B cell (primary cell): ENCODE measurements around the gene CDCA8. TPM values are rescaled to one million over a fixed set of nuclear protein-coding genes. Genes with fewer than 3 reads are reported as not detected.
"Not testable (repeated sequence)": the region's sequence is repeated elsewhere in the genome, so short reads cannot be mapped to it uniquely, and the experiment has no call there.

ENCODE experiments used
- ATAC-seq: fragments of 200-7000 bp; cut with Tn5 transposase; one replicate; pipeline ENCODE4 v1.10.0; 2021; ENCODE audit warnings: low read depth, mild to moderate bottlenecking, moderate number of reproducible peaks, moderate library complexity
- CTCF ChIA-PET: fragments of 350-600 bp; sonication (Branson Sonifier 250); formaldehyde crosslinking; loops from one replicate; lab custom pipeline; 2021; ENCODE audit warnings: antibody characterized with exemption, inconsistent platforms; lab: Charles Lee
- POLR2A ChIA-PET: fragments of 350-600 bp; sonication (Branson Sonifier 250); formaldehyde crosslinking; loops from one replicate; lab custom pipeline; 2021; ENCODE audit warnings: antibody characterized with exemption; lab: Charles Lee
- DNase-seq: peaks from one replicate; pipeline ENCODE4 v3.0.0; 2013
- H2AFZ ChIP-seq: 2 replicates; pipeline ENCODE4 v1.6.1; 2012; ENCODE audit warnings: mild to moderate bottlenecking, low read depth, low read length; ENCODE audit not compliant: insufficient read depth, poor library complexity, severe bottlenecking
- H3K27ac ChIP-seq, 2 donors: 1 replicate in 1 of 2; 2 replicates in 1 of 2; pipeline ENCODE4 v1.5.1; 2012 to 2013; ENCODE audit warnings: low read length in 2 of 2, mild to moderate bottlenecking in 2 of 2, moderate library complexity in 1 of 2
- H3K27me3 ChIP-seq, 4 experiments: fragments of 200-600 bp in 1 of 4; sonication (generic) in 1 of 4; replicated peaks in 1 of 4; 1 replicate in 2 of 4; 2 replicates in 2 of 4; pipeline versions ENCODE4 v1.6.1 to v1.7.0; 2013 to 2016; ENCODE audit warnings: low read length in 3 of 4, mild to moderate bottlenecking in 2 of 4, mixed read lengths in 1 of 4, moderate library complexity in 1 of 4; ENCODE audit not compliant: insufficient read depth in 4 of 4, control insufficient read depth in 3 of 4; ENCODE audit errors: control extremely low read depth in 1 of 4
- H3K36me3 ChIP-seq, 2 experiments: replicated peaks in 1 of 2; 1 replicate in 1 of 2; 2 replicates in 1 of 2; pipeline versions ENCODE4 v1.6.1 to v1.7.1; 2013; ENCODE audit warnings: low read length in 1 of 2; ENCODE audit not compliant: insufficient read depth in 2 of 2, control insufficient read depth in 1 of 2; ENCODE audit errors: control extremely low read depth in 1 of 2, extremely low read depth in 1 of 2
- H3K4me1 ChIP-seq, 2 donors: fragments of 200-600 bp in 1 of 2; sonication (generic) in 1 of 2; 1 replicate in 1 of 2; 2 replicates in 1 of 2; pipeline versions ENCODE4 v1.5.1 to v1.6.1; 2013 to 2017; ENCODE audit warnings: low read length in 2 of 2; ENCODE audit not compliant: control insufficient read depth in 2 of 2, insufficient read depth in 2 of 2
- H3K4me2 ChIP-seq: replicated peaks from 2 replicates; pipeline ENCODE3; 2012; ENCODE audit warnings: mild to moderate bottlenecking, low read depth, low read length; ENCODE audit not compliant: poor library complexity, severe bottlenecking
- H3K4me3 ChIP-seq, 5 experiments: fragments of 200-600 bp in 1 of 5; sonication (generic) in 1 of 5; 1 replicate in 3 of 5; 2 replicates in 2 of 5; pipeline versions ENCODE4 v1.5.1 to v1.7.0; 2011 to 2016; ENCODE audit warnings: low read length in 4 of 5, mild to moderate bottlenecking in 4 of 5, low read depth in 2 of 5, control low read depth in 1 of 5, moderate library complexity in 1 of 5; ENCODE audit not compliant: insufficient read depth in 1 of 5; ENCODE audit errors: control extremely low read depth in 1 of 5, extremely low read depth in 1 of 5
- H3K79me2 ChIP-seq: fragments of 200-600 bp; sonication (generic); one replicate; pipeline ENCODE4 v1.6.0; 2016; ENCODE audit warnings: low read length; ENCODE audit not compliant: control insufficient read depth, insufficient read depth
- H3K9ac ChIP-seq: fragments of 200-600 bp; sonication (generic); 2 replicates; pipeline ENCODE4 v1.6.1; 2017; ENCODE audit warnings: mild to moderate bottlenecking, low read length, moderate library complexity
- H3K9me3 ChIP-seq, 3 donors: one replicate each; pipeline versions ENCODE4 v1.6.1 to v1.7.1; 2013; ENCODE audit warnings: low read length in 2 of 3; ENCODE audit not compliant: control insufficient read depth in 2 of 3, insufficient read depth in 1 of 3; ENCODE audit errors: control extremely low read depth in 1 of 3
- H4K20me1 ChIP-seq: 2 replicates; pipeline ENCODE4 v1.6.0; 2012; ENCODE audit warnings: mild to moderate bottlenecking, low read length; ENCODE audit not compliant: insufficient read depth, control insufficient read depth, poor library complexity, severe bottlenecking
- H3K27ac Mint-ChIP-seq: one replicate; pipeline ENCODE4 v1.8.0; 2021; ENCODE audit warnings: mixed read lengths
- H3K27me3 Mint-ChIP-seq: one replicate; pipeline ENCODE4 v1.8.0; 2021; ENCODE audit warnings: mixed read lengths
- H3K4me1 Mint-ChIP-seq: one replicate; pipeline ENCODE4 v1.8.0; 2021; ENCODE audit warnings: mixed read lengths
- H3K4me3 Mint-ChIP-seq: one replicate; pipeline ENCODE4 v1.8.0; 2021; ENCODE audit warnings: mixed read lengths
- H3K9me3 Mint-ChIP-seq: one replicate; pipeline ENCODE4 v1.8.0; 2022; ENCODE audit warnings: mixed read lengths; ENCODE audit not compliant: insufficient read depth
- EZH2 ChIP-seq: IDR thresholded peaks from 2 replicates; pipeline ENCODE4 v1.6.1; 2012; ENCODE audit warnings: borderline replicate concordance, low read depth, mild to moderate bottlenecking, moderate library complexity, low read length; ENCODE audit not compliant: insufficient read depth, poor library complexity, severe bottlenecking
- WGBS: methylation state at CpG from one replicate; pipeline ENCODE4 v1.1.5; 2013; ENCODE audit warnings: missing lambda C conversion rate; ENCODE audit not compliant: insufficient coverage; 5-methylcytosine and 5-hydroxymethylcytosine counted together
- intact Hi-C: fragments of 100-400 bp; cut with micrococcal nuclease; formaldehyde crosslinking; loops from one replicate; pipeline ENCODE4 v1.10.0; 2022
- polyA plus RNA-seq: library from polyadenylated mRNA; depleted of rRNA; stranded (reverse); fragments of >200 nt; gene quantifications from 2 replicates; pipeline ENCODE4 v1.2.3, GENCODE V29; 2012
- total RNA-seq, 2 donors: library from RNA; stranded (reverse); fragments of 120-200 nt in 1 of 2; gene quantifications; 1 replicate in 1 of 2; 2 replicates in 1 of 2; pipeline versions ENCODE4 v1.2.3 to v1.2.4, GENCODE V29; 2013 to 2022
- TF ChIP-seq, protein P1 (sequence below): fragments of 200-600 bp; IDR thresholded peaks from one replicate; pipeline ENCODE4 v1.8.0; 2022; ENCODE audit warnings: antibody characterized with exemption, mild to moderate bottlenecking

Gene CDCA8
- total and polyA plus RNA-seq, 2 donors (not counting 1 experiment from before 2014, with no cell fraction given): 1.3 to 1.6 TPM

DNA sequence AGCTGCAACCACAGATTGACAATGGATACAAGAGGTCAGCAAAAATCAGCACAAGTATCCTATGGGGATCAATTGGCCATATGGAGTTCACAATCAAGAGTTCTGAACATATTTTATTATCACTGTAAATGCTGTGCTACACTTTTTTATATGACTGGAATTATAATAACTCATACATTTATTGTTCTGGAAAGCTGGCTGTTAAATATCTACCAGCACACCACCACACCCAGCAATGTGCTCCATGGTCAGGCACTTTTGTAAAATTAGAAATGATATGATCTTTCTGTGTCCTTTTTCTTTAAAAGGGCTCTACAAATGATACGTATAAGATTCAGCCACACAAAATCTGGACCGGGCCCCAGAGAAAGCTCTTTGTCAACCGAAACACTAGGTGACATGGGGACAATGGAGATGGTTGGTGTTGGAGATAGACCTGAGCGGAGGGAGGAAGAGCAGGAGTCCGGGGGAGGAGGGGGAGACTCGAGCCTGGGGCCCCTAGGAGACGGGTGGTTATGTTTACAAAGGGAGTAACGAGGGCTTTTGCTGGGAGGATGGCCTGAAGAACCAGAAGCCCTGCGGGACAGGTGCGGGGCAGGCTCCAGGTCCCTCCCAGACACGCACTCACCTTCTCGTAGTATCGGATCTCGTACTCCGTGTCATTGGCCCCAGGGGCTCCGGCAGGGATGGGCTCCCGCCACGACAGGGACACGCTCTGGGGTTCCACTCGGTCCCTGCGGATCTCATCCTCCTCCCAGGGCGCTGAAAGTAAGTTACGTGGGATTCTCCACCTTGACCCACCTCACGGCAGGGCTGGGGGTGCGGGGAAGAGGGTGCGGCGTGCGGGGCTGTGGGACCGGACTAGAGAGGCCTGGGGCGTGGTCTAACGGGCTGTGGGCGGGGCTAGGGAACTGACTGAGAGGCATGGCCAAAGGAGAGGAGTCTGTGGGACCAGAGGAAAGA, 42.6 kb downstream of the CDCA8 start:
- no peaks in the 10 kb centered on the region for H3K4me1 ChIP-seq
- CTCF ChIA-PET: no interaction called here
- H3K9me3 ChIP-seq: peaks cover 0 to 3% (median 0%) of the 10 kb centered on the region in 3 donors
- WGBS: 46% methylated on average over 21 of the region's 32 CpGs
- Mint-ChIP-seq H3K4me1 (no peaks in the 10 kb centered on the region), H3K27ac (no peak overlapping the region), H3K27me3 (peaks cover 54% of the 10 kb centered on the region), H3K9me3 (no peaks in the 10 kb centered on the region), H3K4me3 (no peak overlapping the region)
- no peak overlapping the region for H2AFZ ChIP-seq
- no peak overlapping the region for H3K9ac ChIP-seq
- TF ChIP-seq, protein P1, sequence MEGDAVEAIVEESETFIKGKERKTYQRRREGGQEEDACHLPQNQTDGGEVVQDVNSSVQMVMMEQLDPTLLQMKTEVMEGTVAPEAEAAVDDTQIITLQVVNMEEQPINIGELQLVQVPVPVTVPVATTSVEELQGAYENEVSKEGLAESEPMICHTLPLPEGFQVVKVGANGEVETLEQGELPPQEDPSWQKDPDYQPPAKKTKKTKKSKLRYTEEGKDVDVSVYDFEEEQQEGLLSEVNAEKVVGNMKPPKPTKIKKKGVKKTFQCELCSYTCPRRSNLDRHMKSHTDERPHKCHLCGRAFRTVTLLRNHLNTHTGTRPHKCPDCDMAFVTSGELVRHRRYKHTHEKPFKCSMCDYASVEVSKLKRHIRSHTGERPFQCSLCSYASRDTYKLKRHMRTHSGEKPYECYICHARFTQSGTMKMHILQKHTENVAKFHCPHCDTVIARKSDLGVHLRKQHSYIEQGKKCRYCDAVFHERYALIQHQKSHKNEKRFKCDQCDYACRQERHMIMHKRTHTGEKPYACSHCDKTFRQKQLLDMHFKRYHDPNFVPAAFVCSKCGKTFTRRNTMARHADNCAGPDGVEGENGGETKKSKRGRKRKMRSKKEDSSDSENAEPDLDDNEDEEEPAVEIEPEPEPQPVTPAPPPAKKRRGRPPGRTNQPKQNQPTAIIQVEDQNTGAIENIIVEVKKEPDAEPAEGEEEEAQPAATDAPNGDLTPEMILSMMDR: no peak
- no peak for TF ChIP-seq EZH2
- H3K4me3 ChIP-seq: no peak overlapping the region
- POLR2A ChIA-PET: no interaction called here
- intact Hi-C loops: no loop called here
- H3K27me3 ChIP-seq: peaks cover 0 to 19% (median 12%) of the 10 kb centered on the region in 4 experiments
- H3K36me3 ChIP-seq: no peaks in the 10 kb centered on the region
- no peak for ATAC-seq
- H3K27ac ChIP-seq: no peak overlapping the region
- no peak overlapping the region for H3K4me2 ChIP-seq
- H3K79me2 ChIP-seq: no peaks in the 10 kb centered on the region
- DNase-seq: no peak
- no peaks in the 10 kb centered on the region for H4K20me1 ChIP-seq

- intact Hi-C loops, H3K36me3 ChIP-seq, ATAC-seq, CTCF ChIA-PET, H3K4me1 ChIP-seq, H3K4me3 Mint-ChIP-seq, H3K4me3 ChIP-seq, H3K9me3 Mint-ChIP-seq, H4K20me1 ChIP-seq, H3K9me3 ChIP-seq, H3K79me2 ChIP-seq, POLR2A ChIA-PET, H3K27ac ChIP-seq, DNase-seq, H3K27ac Mint-ChIP-seq, H3K4me2 ChIP-seq, H2AFZ ChIP-seq, H3K9ac ChIP-seq, H3K4me1 Mint-ChIP-seq: not testable (repeated sequence)
- H3K27me3 Mint-ChIP-seq: peaks cover 64% of the 10 kb centered on the region
- H3K27me3 ChIP-seq: peaks cover 0 to 36% (median 18%) of the 10 kb centered on the region in 4 experiments
- WGBS: 94% methylated on average over 5 of the region's 7 CpGs
These were observed 45.7 kb downstream of the CDCA8 start for GRCh38 chr1:37737975-37738374.

DNA sequence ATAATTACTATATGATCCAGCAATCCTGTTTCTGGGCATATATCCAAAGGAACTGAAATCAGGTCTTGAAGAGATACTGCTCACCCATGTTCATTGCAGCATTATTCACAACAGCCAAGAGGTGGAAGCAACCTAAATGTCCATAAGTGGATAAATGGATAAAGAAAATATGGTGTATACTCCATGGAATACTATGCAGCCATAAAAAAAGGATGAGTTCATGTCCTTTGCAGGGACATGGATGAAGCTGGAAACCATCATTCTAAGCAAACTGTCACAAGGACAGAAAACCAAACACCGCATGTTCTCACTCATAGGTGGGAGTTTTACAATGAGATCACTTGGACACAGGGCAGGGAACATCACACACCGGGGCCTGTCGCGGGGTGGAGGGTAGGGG, 46.3 kb downstream of the CDCA8 start:
- H3K27me3 Mint-ChIP-seq: peaks cover 59% of the 10 kb centered on the region
- peaks cover 0 to 33% (median 15%) of the 10 kb centered on the region in 4 experiments for H3K27me3 ChIP-seq
- H3K9me3 ChIP-seq, H3K4me3 ChIP-seq, H2AFZ ChIP-seq, DNase-seq, H3K9me3 Mint-ChIP-seq, CTCF ChIA-PET, H4K20me1 ChIP-seq, H3K9ac ChIP-seq, POLR2A ChIA-PET, H3K27ac ChIP-seq, H3K4me2 ChIP-seq, ATAC-seq, H3K4me3 Mint-ChIP-seq, intact Hi-C loops, H3K79me2 ChIP-seq, H3K27ac Mint-ChIP-seq, H3K36me3 ChIP-seq, H3K4me1 Mint-ChIP-seq, H3K4me1 ChIP-seq: not testable (repeated sequence)
- 100% methylated on average over 3 of the region's 4 CpGs for WGBS
